ENCODE results near the gene RSPH10B2.
"Not testable (repeated sequence)": the region's sequence is repeated elsewhere in the genome, so short reads cannot be mapped to it uniquely, and the experiment has no call there.

Gene RSPH10B2

GRCh38 chr7:6826151-6826550 lies 72.2 kb downstream of the RSPH10B2 start, which contains the start of gene CCZ1B:
TSS of gene CCZ1B (minus strand) at chr7:6826275. CDS start at chr7:6826197, 78 bp downstream.
- H3K9ac ChIP-seq (ENCODE audit: low read length) = peak within 1 kb of the TSS; percentile 49; the same call in 1 of the 2 replicates
- H3K27ac ChIP-seq (ENCODE audit: low read depth, low read length, poor library complexity, severe bottlenecking); H3K4me1 ChIP-seq (ENCODE audit: insufficient read depth, low read length, severe bottlenecking); H3K27me3 ChIP-seq (ENCODE audit: insufficient read depth, low read length); H3K9me3 ChIP-seq (ENCODE audit: low read length); H4K20me1 ChIP-seq (ENCODE audit: insufficient read depth, low read length); H3K36me3 ChIP-seq (ENCODE audit: insufficient read depth, low read length); H3K79me2 ChIP-seq (ENCODE audit: insufficient read depth, low read length); H2AFZ ChIP-seq (ENCODE audit: low read length); H3F3A ChIP-seq (ENCODE audit: insufficient read depth, low read length); H3K9me2 ChIP-seq (ENCODE audit: low read depth, low read length): not testable (repeated sequence)
- TF ChIP-seq, protein P1, sequence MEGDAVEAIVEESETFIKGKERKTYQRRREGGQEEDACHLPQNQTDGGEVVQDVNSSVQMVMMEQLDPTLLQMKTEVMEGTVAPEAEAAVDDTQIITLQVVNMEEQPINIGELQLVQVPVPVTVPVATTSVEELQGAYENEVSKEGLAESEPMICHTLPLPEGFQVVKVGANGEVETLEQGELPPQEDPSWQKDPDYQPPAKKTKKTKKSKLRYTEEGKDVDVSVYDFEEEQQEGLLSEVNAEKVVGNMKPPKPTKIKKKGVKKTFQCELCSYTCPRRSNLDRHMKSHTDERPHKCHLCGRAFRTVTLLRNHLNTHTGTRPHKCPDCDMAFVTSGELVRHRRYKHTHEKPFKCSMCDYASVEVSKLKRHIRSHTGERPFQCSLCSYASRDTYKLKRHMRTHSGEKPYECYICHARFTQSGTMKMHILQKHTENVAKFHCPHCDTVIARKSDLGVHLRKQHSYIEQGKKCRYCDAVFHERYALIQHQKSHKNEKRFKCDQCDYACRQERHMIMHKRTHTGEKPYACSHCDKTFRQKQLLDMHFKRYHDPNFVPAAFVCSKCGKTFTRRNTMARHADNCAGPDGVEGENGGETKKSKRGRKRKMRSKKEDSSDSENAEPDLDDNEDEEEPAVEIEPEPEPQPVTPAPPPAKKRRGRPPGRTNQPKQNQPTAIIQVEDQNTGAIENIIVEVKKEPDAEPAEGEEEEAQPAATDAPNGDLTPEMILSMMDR (IDR thresholded peaks at IDR 0.05; ENCODE audit: low read length) = peak; percentile 13; the same call in 1 of the 2 replicates
- peak within 1 kb of the TSS; percentile 62 for H3K4me3 ChIP-seq (ENCODE audit: low read depth, low read length, poor library complexity, severe bottlenecking)
- peak within 1 kb of the TSS; percentile 55 for H3K4me2 ChIP-seq (ENCODE audit: low read length)

DNA sequence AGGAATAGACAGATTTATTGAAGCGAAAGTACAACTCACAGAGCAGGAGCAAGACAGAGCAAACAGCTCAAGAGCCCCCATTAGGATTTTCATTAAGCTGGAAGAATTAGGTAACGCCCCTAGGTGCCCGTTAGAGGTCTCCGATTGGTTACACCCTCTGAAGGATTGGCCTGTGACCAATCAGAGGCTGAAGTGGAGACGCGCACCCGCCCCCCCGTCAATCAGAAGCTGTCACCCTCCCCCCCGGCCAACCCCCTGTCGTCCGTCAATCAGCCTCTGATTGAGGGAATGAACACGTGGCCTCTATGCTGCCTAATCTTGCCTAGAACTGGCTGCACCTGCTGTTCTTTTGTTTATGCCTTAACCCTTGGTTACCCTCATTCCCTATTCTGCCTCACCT lies 73.3 kb downstream of the RSPH10B2 start:
- H3K27me3 ChIP-seq (ENCODE audit: insufficient read depth, low read length); H3K4me2 ChIP-seq (ENCODE audit: low read length); H3K27ac ChIP-seq (ENCODE audit: low read depth, low read length, poor library complexity, severe bottlenecking); H2AFZ ChIP-seq (ENCODE audit: low read length); H3K9me3 ChIP-seq (ENCODE audit: low read length); H3K36me3 ChIP-seq (ENCODE audit: insufficient read depth, low read length); H3F3A ChIP-seq (ENCODE audit: insufficient read depth, low read length); H3K4me1 ChIP-seq (ENCODE audit: insufficient read depth, low read length, severe bottlenecking); H3K9ac ChIP-seq (ENCODE audit: low read length); H3K79me2 ChIP-seq (ENCODE audit: insufficient read depth, low read length); H3K9me2 ChIP-seq (ENCODE audit: low read depth, low read length); H4K20me1 ChIP-seq (ENCODE audit: insufficient read depth, low read length); H3K4me3 ChIP-seq (ENCODE audit: low read depth, low read length, poor library complexity, severe bottlenecking): not testable (repeated sequence)

DNA sequence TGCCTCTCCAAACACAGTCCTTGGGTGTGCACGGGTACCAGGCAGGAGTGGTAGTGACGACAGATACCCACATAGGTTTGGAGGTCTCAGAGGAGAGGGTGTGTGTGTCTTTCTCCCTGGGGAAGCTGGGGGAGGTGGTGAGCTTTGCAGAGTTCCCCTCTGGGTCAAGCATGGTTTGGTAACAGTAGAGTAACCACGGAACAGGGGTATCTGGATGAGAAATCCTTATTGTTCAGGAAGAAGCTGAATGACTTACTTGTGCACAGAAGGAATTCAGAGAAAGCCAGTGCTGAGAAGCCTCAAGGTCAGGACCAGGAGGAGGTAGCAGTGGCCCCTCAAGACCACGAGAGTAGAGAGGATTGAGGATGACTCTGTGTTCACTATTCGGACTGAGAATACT lies 75.7 kb downstream of the RSPH10B2 start:
- not testable (repeated sequence) for H3K9me3 ChIP-seq (ENCODE audit: low read length); H2AFZ ChIP-seq (ENCODE audit: low read length); H3K27me3 ChIP-seq (ENCODE audit: insufficient read depth, low read length); H4K20me1 ChIP-seq (ENCODE audit: insufficient read depth, low read length); H3F3A ChIP-seq (ENCODE audit: insufficient read depth, low read length); H3K4me1 ChIP-seq (ENCODE audit: insufficient read depth, low read length, severe bottlenecking); H3K9me2 ChIP-seq (ENCODE audit: low read depth, low read length); H3K36me3 ChIP-seq (ENCODE audit: insufficient read depth, low read length); H3K79me2 ChIP-seq (ENCODE audit: insufficient read depth, low read length); H3K9ac ChIP-seq (ENCODE audit: low read length); H3K4me2 ChIP-seq (ENCODE audit: low read length); H3K27ac ChIP-seq (ENCODE audit: low read depth, low read length, poor library complexity, severe bottlenecking); H3K4me3 ChIP-seq (ENCODE audit: low read depth, low read length, poor library complexity, severe bottlenecking)

GRCh38 chr7:6830026-6830425 lies 76.1 kb downstream of the RSPH10B2 start:
- H3K4me1 ChIP-seq (ENCODE audit: insufficient read depth, low read length, severe bottlenecking); H3K27ac ChIP-seq (ENCODE audit: low read depth, low read length, poor library complexity, severe bottlenecking); H3F3A ChIP-seq (ENCODE audit: insufficient read depth, low read length); H3K9ac ChIP-seq (ENCODE audit: low read length); H3K36me3 ChIP-seq (ENCODE audit: insufficient read depth, low read length); H3K9me2 ChIP-seq (ENCODE audit: low read depth, low read length); H3K9me3 ChIP-seq (ENCODE audit: low read length); H3K4me3 ChIP-seq (ENCODE audit: low read depth, low read length, poor library complexity, severe bottlenecking); H3K27me3 ChIP-seq (ENCODE audit: insufficient read depth, low read length); H3K79me2 ChIP-seq (ENCODE audit: insufficient read depth, low read length); H3K4me2 ChIP-seq (ENCODE audit: low read length); H4K20me1 ChIP-seq (ENCODE audit: insufficient read depth, low read length); H2AFZ ChIP-seq (ENCODE audit: low read length): not testable (repeated sequence)

DNA sequence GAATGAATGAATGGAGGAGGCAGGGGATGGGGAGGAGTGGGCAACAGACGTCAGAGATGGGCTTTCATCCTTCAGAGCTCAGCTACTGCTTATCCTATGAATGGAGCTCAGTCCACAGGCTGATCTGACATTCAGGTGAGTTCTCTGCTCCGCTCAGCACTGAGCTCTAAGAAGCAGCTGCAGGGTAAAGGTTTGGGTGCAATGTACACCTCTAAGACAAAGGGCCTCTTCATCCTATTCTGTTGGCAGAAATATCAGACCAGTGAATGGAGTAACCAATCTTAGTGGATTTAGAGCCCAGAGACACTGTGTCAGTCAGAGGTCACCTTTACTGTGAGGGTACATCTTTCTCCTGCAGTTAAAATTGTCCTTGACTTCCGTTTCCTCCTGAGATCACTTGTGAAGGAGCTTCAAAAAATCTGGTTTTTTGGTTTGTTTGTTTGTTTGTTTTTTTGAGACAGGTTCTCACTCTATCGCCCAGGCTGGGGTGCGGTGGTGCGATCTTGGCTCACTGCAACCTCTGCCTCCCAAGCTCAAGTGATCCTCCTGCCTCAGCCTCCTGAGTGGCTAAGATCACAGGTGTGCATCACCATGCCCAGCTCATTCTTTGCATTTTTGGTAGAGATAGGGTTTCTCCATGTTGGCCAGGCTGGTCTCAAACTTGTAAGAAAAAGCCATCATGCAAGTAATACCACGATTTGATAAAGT lies 77.3 kb downstream of the RSPH10B2 start:
- no peaks in the 10 kb centered on the region for H4K20me1 ChIP-seq (ENCODE audit: insufficient read depth, low read length)
- H2AFZ ChIP-seq (ENCODE audit: low read length) = no peak overlapping the region
- H3F3A ChIP-seq (ENCODE audit: insufficient read depth, low read length) = no peaks in the 10 kb centered on the region
- no peaks in the 10 kb centered on the region for H3K4me1 ChIP-seq (ENCODE audit: insufficient read depth, low read length, severe bottlenecking)
- H3K36me3 ChIP-seq (ENCODE audit: insufficient read depth, low read length) = no peaks in the 10 kb centered on the region
- no peak overlapping the region for H3K4me2 ChIP-seq (ENCODE audit: low read length)
- H3K79me2 ChIP-seq (ENCODE audit: insufficient read depth, low read length) = no peaks in the 10 kb centered on the region
- no peak overlapping the region for H3K27ac ChIP-seq (ENCODE audit: low read depth, low read length, poor library complexity, severe bottlenecking)
- H3K9me2 ChIP-seq (ENCODE audit: low read depth, low read length) = no peaks in the 10 kb centered on the region
- H3K9me3 ChIP-seq (ENCODE audit: low read length) = no peaks in the 10 kb centered on the region
- TF ChIP-seq EZH2 (IDR thresholded peaks at IDR 0.05; ENCODE audit: borderline replicate concordance, low read length) = no peak
- TF ChIP-seq, protein P1 (IDR thresholded peaks at IDR 0.05; ENCODE audit: low read length) = no peak
- H3K27me3 ChIP-seq (ENCODE audit: insufficient read depth, low read length) = no peaks in the 10 kb centered on the region
- no peak overlapping the region for H3K4me3 ChIP-seq (ENCODE audit: low read depth, low read length, poor library complexity, severe bottlenecking)
- no peak overlapping the region for H3K9ac ChIP-seq (ENCODE audit: low read length)

Measured in OCI-LY1 (cell line).